Heart left ventricle (tissue), 13 donors: ENCODE measurements around the gene VEGFC.

Experiments used
- CTCF ChIP-seq, 12 donors: fragments of 200-600 bp; sonication (generic) in 4 of 12; IDR thresholded peaks; one replicate each; pipeline versions ENCODE4 v1.5.0 to v1.8.0; 2018 to 2022; ENCODE audit warnings: antibody characterized with exemption in 12 of 12, mild to moderate bottlenecking in 5 of 12
- POLR2A ChIP-seq, 2 donors: fragments of 450-650 bp; IDR thresholded peaks; one replicate each; pipeline ENCODE4 v1.6.1; 2017; ENCODE audit warnings: antibody characterized with exemption in 2 of 2, mild to moderate bottlenecking in 2 of 2, moderate library complexity in 2 of 2
- donor health status: ischemic (EF 13 %, LVEDD 7.1; RV severe dilation, severe dysfunction).
- donor health status: DM: no; HTN: yes; CAD: no.
- donor health status: DM: no; HTN: no; CAD: no.
- donor health status: ischemic (EF 25% LVEDD 6.9; RV normal size, moderate dysfunction).
- donor health status: ischemic (EF 25% LVEDD 5.7; RV mildly dilated, moderate dysfunction).
- donor health status: ischemic (EF 35%, LVEDD 5.7; RV mildly dilated, moderate dysfunction).
- donor health status: nonischemic (EF 11% LVEDD 7.7; RV severe dilation, severe dysfunction).
- donor health status: DM: yes; HTN: yes; CAD: no.
- donor health status: PGD.
- donor health status: ischemic (EF 29% LVEDD 5.4; RV normal size, mild dysfunction).
- donor health status: nonischemic (EF 23%, LVEDD 6.1; RV moderate dilation, normal function).

GRCh38 chr4:176793060-176793605, 411 bp upstream of the VEGFC start:
- TF ChIP-seq CTCF (IDR thresholded peaks at IDR 0.05): peak in 1 of 12 donors; percentile 2
- TF ChIP-seq POLR2A (IDR thresholded peaks at IDR 0.05): no peak
